Measurements from ENCODE around the gene UGT8.
"Not testable (repeated sequence)": the region's sequence is repeated elsewhere in the genome, so short reads cannot be mapped to it uniquely, and the experiment has no call there.

Gene UGT8, protein sequence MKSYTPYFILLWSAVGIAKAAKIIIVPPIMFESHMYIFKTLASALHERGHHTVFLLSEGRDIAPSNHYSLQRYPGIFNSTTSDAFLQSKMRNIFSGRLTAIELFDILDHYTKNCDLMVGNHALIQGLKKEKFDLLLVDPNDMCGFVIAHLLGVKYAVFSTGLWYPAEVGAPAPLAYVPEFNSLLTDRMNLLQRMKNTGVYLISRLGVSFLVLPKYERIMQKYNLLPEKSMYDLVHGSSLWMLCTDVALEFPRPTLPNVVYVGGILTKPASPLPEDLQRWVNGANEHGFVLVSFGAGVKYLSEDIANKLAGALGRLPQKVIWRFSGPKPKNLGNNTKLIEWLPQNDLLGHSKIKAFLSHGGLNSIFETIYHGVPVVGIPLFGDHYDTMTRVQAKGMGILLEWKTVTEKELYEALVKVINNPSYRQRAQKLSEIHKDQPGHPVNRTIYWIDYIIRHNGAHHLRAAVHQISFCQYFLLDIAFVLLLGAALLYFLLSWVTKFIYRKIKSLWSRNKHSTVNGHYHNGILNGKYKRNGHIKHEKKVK

DNA sequence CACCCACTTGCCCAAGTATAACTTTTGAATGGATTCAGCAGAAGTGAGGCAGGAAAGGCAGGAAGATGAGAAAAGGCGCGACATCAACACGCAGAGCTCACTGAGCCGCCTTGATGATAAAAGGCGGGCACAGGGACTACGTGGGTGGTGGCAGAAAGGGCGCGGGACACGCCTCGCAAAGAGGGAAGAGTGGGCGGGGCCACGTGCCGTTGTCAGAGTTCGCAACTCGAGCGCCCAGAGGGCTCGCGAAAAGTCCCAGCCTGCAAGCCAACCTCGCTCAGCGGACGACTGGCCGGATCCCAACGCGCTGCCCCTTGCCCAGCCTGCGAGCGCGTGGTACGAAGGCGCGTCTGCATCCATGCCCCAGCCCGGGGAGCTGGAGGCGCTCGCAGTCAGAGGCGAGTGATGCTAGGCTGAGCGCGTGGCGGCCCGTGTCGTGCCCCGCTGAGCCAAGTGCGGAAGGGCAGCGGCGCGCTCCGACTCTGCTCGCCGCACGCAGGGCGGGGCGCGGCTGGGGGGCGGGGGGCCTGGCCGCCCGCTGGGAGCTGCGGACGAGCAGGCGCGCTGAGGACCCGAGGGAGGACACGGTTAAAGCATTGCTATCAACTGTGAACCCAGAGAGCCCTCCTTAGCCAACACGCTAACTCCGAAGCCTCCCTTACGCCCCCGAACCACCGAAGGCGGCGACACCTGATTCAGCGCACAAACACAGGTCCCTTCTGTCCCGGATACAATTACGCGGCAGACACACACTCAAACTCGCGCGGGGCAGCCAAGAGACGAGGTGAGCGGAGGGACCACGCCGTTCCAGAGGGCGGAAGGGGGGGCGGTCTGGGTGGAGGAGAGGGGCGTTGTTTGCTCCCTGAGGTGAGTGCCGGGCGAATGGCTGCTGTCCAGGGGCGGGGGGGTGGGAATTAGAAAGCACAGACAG lies at the start of gene UGT8:
TSS of gene UGT8 (plus strand) at position 617 of the 931 bp plus-strand sequence. CDS start 24,074 bp downstream, outside the sequence.
- peak; percentile 81 for DNase-seq (ENCODE audit: low spot score)

DNA sequence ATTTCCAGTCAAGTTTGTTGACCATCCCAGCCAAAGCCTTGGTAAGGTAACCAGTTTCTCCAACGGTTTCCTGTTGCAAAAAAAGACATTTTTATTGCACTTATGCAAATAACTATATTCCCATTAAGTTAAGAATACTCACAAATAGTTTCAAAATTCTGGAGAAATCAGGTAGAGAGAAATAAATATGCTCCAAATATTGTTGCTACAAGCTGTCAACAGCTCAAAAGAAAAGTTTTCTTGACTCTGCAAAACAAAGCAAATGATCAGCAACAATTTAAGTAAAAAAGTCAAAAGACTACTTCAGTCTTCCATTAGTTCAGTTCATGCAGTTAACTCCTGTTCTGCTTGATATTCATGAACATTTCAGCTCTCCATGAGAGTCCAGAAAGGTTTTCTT lies 49.0 kb upstream of the UGT8 start:
- DNase-seq (ENCODE audit: low spot score): no peak

DNA sequence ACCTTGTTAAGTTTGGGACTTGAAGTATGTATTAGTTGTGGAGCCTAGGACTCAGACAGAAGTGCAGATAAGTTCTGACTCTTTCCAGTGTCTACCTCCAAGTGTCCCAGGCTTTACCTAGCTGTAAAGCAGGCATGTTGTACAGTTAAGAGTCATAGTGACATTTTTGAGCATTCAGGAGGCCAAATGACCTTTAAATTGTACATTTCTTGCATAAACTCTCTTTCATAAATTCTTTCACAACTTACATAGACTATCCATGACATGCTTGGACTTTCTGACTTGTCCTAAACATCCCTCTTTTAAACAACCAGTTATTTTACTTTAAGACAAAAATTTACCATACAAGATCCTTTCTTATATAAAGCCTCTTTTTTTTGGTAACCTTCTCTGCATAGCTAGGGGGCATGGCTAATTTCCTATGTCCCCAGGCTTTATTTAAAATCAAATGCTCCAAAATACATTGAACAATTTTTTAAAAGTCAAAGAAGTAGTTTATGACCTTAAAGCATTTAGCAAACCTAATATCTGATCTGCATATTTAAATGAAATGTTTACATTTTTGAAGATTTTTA lies 40.1 kb upstream of the UGT8 start:
- DNase-seq (ENCODE audit: low spot score): no peak

DNA sequence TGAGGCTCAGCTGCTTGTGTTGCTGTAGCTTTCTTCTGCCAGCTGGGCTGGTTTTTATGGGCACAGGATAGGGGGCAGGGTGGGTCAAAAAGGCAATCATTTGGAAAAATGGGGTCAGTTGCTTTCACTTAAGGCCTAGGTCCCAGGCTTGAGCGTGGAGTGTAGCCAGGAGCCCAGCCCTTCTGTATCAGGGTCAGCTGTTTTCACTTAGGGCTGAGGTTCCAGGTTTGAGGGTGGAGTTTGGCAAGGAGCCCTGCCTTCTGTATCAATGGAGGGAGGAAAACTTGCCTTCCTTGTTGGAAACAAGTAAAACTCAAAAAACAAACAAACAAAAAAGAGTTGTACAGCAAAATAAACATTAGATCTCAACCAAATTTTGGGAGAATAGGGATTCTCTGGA lies 37.0 kb upstream of the UGT8 start:
- DNase-seq (ENCODE audit: low spot score): no peak

DNA sequence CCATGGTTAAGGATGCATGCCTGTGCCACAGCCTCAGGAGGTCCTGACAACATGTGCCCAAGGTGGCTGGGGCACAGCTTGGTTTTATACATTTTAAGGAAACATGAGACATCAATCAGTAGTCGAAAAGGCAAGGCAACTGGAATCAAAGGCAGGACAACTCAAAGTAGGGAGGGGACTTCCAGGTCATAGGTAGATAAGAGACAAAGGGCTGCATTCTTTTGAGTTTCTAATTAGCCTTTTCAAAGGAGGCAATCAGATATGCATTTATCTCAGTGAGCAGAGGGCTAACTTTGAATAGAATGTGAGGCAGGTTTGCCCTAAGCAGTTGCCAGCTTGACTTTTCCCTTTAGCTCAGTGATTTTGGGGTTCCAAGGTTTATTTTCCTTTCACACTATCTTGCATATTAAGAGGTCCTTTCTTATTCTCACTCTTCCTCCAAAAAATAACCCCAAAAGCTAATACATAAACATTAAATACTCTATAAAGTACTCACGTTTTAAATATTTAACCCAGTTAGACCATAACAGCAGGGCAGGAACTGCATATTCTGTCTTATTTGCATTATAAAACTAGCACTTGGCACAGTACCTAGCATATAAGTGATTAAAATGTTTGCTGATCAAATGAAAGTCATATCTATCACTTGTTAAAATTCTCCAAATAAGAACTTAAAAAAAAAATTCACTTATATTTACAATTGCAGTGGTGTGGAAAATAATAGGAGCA lies 36.3 kb upstream of the UGT8 start:
- no peak for DNase-seq (ENCODE audit: low spot score)

DNA sequence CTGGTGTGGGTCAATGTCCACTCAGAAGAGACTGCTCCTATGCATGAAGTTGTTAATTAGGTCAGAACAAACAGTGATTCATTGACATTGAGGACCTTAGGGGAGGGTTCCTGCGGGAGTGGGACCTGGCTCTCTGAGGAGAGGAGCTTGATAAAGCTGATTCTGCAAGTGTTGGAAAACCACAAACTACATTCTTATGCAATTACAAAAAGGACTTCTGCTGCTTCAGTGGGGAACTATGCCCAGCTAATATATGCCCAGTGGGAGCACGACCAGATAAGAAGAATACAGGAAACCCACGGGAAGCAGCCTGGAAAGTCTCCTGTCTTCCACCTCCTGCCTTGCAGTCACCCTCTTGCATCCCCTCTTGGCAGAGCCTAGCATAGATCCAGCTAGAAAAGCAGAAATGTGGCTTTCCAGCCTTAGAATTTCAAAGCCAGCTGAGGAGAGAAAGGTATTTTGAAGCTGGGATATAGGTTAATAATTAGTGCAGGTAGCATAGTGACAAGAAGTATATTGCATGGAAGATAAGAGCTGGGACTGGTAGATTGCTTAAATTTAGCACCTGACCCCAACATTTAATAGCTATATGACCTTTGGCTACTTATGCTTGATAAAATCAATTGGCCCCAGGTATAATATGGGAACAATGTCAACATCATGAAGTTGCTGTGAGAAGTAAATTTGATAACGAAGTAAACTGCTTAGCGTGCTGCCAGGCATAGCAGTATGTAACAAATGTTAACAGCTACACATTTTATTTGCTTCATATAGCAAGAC lies 34.9 kb upstream of the UGT8 start:
- DNase-seq (ENCODE audit: low spot score): no peak

DNA sequence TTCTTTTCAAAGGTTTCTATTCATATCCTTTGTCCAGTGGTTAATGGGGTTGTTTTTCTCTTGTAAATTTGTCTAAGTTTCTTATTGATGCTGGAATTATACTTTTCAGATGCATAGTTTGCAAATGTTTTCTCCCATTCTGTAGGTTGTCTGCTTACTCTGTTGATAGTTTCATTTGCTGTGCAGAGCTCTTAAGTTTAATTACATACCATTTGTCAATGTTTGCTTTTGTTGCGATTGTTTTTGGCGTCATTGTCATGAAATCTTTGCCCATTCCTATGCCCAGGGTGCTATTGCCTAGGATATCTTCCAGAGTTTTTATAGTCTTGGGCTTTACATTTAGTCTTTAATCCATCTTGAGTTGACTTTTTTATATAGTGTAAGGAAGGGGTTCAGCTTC lies 21.2 kb upstream of the UGT8 start:
- no peak for DNase-seq (ENCODE audit: low spot score)

DNA sequence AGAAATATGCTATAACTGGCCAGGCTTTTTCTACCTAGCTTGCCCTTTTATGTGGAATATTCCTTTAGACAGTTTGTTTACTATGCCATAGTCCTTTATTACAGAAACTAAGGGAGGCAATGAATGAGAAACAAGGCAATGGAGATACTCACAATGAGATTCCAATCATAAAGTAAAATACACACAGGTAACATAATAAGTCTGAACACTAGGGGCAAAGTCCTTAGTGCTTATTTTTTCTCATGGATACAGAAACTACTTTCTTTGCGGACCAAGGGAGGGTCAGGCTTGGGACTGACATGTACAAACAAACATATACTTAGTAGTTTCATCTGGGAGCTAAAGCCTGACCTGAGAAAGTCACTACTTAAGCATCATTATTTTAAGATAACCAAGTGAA lies 16.0 kb upstream of the UGT8 start:
- no peak for DNase-seq (ENCODE audit: low spot score)

DNA sequence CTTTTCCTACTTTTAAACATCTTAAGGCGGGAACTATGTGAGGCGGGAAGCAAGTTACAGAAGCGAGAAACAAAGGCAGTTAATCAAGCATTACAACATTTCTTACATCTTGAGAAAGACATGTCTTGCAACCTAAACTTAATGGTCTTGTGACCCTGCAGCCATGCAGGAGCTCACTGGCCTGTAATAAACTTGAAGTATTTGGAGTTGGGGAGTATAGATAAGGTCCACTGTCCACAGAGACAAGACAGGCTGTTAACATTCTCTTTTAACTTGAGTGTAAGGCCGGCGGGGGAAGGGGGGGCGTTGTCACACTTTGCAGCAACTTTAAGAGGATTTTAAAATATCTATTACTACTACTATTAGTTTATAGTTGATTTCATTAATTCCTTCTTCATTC lies 10.3 kb upstream of the UGT8 start:
- no peak for DNase-seq (ENCODE audit: low spot score)

DNA sequence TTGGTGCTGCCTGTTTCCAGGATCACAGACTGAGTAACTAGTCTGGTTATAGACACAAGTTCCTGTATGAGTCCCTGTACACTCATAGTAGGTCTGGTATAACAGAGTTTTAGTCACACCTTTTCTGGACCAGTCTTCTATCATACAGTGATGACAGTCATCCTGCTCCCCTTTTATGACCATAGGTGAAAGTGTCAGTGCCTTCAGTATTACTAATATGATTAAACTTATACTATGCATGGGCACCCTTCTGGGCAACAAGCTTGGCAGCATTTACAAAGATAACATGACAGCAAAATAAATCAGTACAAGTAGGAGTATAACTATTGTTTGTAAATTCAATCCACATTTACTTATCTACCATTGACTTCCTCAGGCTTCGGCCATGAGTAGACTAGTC lies 8.2 kb upstream of the UGT8 start:
- not testable (repeated sequence) for DNase-seq (ENCODE audit: low spot score)

DNA sequence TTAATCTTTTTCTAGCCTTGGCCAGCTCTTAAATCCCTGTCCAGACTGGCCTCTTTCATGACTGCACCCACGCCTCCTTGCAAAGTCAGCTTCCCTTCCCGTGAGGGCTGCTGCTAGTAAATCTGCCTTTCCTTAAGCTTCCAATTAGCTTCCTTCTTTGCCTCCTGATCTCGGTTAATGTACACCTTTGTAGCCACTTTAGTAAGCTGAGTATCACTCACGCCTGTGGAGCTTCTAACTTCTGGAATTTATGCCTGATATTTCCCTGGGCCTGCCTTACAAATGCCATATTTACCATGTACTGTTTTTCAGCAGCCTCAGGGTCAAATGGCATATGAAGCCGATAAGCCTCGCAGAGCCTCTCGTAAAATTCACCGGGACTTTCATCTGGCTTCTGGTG lies 5.1 kb upstream of the UGT8 start:
- no peak for DNase-seq (ENCODE audit: low spot score)

DNA sequence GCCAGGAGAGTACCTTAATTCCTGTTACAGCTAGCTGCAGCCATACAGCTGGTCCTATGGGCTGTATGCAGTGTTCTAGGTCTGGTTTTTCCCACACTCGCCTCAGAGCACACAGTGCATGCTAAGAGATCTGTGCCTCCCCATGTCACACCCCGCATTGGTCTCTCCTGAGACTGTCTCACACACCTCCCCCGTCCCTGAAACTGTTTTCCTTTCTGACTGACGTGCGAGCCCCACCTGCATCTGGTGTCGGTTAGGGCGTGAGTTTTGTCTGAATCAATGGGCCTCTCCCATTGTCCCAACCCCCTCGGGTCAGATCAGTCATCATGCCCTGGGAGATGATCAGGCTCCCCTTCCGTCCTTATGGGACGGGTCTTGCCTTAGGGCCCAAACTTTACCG lies 3.4 kb upstream of the UGT8 start:
- no peak for DNase-seq (ENCODE audit: low spot score)

DNA sequence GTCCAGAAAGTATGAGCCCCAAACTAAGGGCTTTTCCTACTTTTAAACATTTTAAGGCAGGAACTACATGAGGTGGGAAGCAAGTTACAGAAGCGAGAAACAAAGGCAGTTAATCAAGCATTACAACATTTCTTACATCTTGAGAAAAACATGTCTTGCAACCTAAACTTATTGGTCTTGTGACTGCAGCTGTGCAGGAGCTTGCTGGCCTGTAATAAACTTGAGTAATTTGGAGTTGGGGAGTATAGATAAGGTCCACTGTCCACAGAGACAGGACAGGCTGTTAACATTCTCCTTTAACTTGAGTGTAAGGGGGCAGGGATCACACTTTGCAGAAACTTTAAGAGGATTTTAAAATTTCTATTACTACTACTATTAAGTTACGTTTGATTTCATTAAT lies 2.7 kb upstream of the UGT8 start:
- DNase-seq (ENCODE audit: low spot score): no peak

DNA sequence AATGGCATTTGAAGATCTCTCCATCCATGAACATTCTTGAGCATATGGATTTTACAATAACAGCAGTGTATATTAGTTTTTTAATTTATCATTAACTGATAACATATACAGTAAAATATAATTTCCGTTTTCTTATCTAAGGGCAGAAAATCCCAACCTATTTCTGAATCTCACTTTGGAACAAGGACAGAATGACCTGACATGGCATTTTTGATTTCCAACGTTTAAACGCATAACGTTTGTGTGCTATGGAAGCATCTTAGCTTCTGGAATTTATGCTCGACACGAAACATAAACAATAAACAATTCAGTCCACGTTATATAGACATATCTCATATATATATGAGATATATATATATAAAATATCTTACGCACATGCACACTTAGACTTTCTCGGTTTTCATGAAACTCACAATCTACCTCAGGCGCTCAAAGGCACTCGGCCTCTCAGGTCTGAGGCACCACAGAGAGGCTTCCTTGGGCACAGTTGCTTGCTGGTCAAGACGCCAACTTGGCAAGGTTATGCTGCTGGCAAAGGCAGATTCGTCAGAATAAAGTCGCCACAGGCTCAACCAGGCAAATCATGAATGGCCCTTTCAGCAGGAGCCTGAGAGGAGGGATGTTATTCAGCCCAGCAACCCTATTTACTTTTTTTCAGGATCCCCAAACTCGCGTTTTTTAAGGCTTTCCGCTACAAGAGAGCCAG lies 1.0 kb upstream of the UGT8 start:
- DNase-seq (ENCODE audit: low spot score): peak; percentile 82

DNA sequence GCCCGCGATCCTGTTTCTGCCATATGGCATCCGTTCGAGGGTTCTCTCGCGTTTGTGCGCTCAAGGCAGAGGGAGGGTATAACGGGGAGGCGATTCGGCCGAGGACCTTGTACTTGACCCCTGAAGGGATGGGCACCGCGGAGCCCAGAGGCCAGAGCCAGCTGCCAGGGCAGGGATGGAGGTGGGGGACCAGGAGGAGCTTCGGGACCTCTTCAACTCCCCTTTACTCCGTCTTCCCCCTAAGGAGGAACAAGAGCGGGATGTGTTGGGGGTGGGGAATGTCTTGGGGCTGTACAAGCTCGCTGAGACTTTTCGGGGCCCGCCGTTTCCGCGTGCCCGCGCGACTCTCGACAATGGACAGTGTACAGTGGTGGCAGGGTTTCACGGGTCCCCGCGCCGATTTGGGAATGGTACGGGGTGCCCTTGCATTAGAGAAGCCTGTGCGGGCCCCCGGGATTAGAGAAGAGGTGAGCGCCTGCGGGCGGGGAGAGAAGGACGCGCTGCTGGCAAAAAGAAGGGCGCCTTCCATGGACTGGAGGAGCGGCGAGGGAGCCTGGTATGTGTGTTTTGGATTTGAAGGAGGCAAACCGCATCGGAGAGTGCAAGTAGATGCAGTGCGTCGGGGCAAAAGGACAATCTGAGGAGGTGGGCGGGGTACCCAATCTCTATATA lies 760 bp downstream of the UGT8 start:
- no peak for DNase-seq (ENCODE audit: low spot score)

DNA sequence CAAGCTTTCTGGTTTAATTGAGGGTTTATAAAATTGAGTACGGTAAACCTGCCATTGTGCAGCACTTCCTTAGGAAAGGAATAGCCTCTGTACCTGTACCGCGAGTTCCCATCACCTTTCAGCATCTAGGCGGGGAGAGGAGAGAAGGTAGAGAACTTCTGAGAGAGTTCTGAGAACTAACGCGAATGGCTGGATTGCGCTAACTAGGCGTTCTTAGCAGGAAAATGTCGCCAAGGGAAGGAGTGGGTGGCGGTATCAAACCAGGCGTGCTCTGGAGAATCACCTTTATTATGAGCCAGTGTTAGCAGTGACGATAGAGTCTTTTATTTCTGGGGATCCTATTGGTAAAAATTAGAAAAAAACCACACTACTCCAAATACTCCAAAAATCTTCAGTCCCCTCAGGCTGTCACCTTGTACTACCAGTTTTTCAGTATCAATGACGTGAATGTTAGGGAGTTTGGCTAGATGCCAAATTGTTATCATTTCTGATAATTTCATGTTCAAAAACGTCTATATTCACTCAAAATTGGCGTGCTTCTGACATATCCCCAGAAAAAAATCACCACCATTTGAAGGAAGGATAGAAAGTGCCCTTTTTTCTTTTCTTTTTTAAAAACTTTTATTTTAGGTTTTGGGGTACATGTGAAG lies 1.4 kb downstream of the UGT8 start:
- DNase-seq (ENCODE audit: low spot score): no peak

DNA sequence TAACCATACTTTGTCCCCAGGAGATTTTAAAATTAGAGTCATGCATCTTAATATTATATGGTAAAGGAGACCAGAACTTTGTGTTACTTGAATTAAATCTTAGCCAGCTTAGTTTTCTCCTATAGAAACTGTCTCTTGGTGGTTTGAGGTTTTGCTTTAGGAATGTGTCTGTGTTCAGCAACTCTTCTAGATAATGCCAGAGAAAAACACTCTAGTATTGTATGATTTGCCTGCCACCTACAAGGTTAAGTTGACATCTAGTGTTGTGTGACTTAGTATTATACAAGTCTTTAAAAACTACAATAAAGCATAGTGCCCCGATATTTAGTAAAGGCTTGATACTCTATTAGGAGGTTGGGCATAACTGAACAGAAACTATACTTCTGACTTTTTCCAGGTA lies 2.1 kb downstream of the UGT8 start:
- DNase-seq (ENCODE audit: low spot score): no peak

DNA sequence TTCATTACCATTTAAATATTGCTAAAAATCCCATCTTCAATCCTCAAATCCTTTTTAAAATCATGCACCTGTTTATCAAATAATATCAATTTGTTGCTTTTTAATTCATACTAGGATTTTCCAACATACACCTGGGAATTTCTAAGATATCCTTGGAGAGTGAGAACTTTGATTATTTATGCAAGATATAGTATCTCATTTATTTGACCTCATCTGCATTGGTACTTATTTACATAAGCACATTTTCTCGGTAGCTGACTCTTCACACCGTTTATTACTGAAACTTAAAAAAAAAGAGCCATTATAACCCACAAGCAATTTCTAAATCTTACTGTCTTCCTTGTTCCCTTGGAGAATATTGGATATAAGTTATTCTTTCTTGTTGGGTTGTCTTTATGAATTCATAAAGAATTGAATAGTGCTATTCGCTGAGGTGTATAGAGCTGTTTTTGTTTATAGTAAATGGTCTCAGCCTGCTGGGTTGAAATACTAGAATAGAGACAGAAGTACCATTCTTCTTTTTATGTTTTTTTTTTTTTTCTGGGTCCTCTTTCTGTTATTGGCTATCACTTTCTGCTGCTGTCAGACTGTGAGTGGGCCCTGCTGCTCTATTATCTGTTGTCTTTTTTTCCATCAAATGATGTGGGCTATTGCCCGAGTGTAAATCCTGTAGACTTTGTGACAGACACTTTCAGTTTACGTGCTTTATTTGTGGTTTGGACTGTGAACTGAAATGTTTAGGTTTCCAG lies 2.9 kb downstream of the UGT8 start:
- DNase-seq (ENCODE audit: low spot score): peak; percentile 69

DNA sequence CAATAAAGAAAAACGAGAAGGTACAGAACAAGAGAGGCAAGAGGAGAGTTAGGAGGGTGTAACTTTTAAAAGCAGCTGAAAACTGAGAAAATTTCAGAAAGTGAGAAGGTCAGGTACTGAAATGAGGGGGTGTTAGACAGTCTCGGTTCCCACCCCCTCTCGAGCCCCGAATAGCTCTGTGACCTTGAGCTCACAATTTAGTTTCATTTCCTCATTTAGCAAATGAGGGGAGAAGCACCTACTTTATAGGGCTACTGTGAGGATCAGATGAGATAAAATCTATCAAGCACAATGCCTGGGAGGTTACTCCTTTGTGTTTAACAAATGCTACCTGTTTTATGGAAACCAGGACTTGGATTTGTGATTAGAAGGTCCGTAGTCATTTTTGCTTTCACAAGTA lies 4.9 kb downstream of the UGT8 start:
- no peak for DNase-seq (ENCODE audit: low spot score)
